B cell (primary cell): ENCODE results near the gene PARK7. TPM values are rescaled to one million over a fixed set of nuclear protein-coding genes. Genes with fewer than 3 reads are reported as not detected.

Experiments used
- ATAC-seq: fragments of 200-7000 bp; cut with Tn5 transposase; one replicate; pipeline ENCODE4 v1.10.0; 2021; ENCODE audit warnings: low read depth, mild to moderate bottlenecking, moderate number of reproducible peaks, moderate library complexity
- CTCF ChIA-PET: fragments of 350-600 bp; sonication (Branson Sonifier 250); formaldehyde crosslinking; loops from one replicate; lab custom pipeline; 2021; ENCODE audit warnings: antibody characterized with exemption, inconsistent platforms; lab: Charles Lee
- POLR2A ChIA-PET: fragments of 350-600 bp; sonication (Branson Sonifier 250); formaldehyde crosslinking; loops from one replicate; lab custom pipeline; 2021; ENCODE audit warnings: antibody characterized with exemption; lab: Charles Lee
- DNase-seq: peaks from one replicate; pipeline ENCODE4 v3.0.0; 2013
- H2AFZ ChIP-seq: 2 replicates; pipeline ENCODE4 v1.6.1; 2012; ENCODE audit warnings: mild to moderate bottlenecking, low read depth, low read length; ENCODE audit not compliant: insufficient read depth, poor library complexity, severe bottlenecking
- H3K27ac ChIP-seq, 2 donors: 1 replicate in 1 of 2; 2 replicates in 1 of 2; pipeline ENCODE4 v1.5.1; 2012 to 2013; ENCODE audit warnings: low read length in 2 of 2, mild to moderate bottlenecking in 2 of 2, moderate library complexity in 1 of 2
- H3K27me3 ChIP-seq, 4 experiments: fragments of 200-600 bp in 1 of 4; sonication (generic) in 1 of 4; replicated peaks in 1 of 4; 1 replicate in 2 of 4; 2 replicates in 2 of 4; pipeline versions ENCODE4 v1.6.1 to v1.7.0; 2013 to 2016; ENCODE audit warnings: low read length in 3 of 4, mild to moderate bottlenecking in 2 of 4, mixed read lengths in 1 of 4, moderate library complexity in 1 of 4; ENCODE audit not compliant: insufficient read depth in 4 of 4, control insufficient read depth in 3 of 4; ENCODE audit errors: control extremely low read depth in 1 of 4
- H3K36me3 ChIP-seq, 2 experiments: replicated peaks in 1 of 2; 1 replicate in 1 of 2; 2 replicates in 1 of 2; pipeline versions ENCODE4 v1.6.1 to v1.7.1; 2013; ENCODE audit warnings: low read length in 1 of 2; ENCODE audit not compliant: insufficient read depth in 2 of 2, control insufficient read depth in 1 of 2; ENCODE audit errors: control extremely low read depth in 1 of 2, extremely low read depth in 1 of 2
- H3K4me1 ChIP-seq, 2 donors: fragments of 200-600 bp in 1 of 2; sonication (generic) in 1 of 2; 1 replicate in 1 of 2; 2 replicates in 1 of 2; pipeline versions ENCODE4 v1.5.1 to v1.6.1; 2013 to 2017; ENCODE audit warnings: low read length in 2 of 2; ENCODE audit not compliant: control insufficient read depth in 2 of 2, insufficient read depth in 2 of 2
- H3K4me2 ChIP-seq: replicated peaks from 2 replicates; pipeline ENCODE3; 2012; ENCODE audit warnings: mild to moderate bottlenecking, low read depth, low read length; ENCODE audit not compliant: poor library complexity, severe bottlenecking
- H3K4me3 ChIP-seq, 5 experiments: fragments of 200-600 bp in 1 of 5; sonication (generic) in 1 of 5; 1 replicate in 3 of 5; 2 replicates in 2 of 5; pipeline versions ENCODE4 v1.5.1 to v1.7.0; 2011 to 2016; ENCODE audit warnings: low read length in 4 of 5, mild to moderate bottlenecking in 4 of 5, low read depth in 2 of 5, control low read depth in 1 of 5, moderate library complexity in 1 of 5; ENCODE audit not compliant: insufficient read depth in 1 of 5; ENCODE audit errors: control extremely low read depth in 1 of 5, extremely low read depth in 1 of 5
- H3K79me2 ChIP-seq: fragments of 200-600 bp; sonication (generic); one replicate; pipeline ENCODE4 v1.6.0; 2016; ENCODE audit warnings: low read length; ENCODE audit not compliant: control insufficient read depth, insufficient read depth
- H3K9ac ChIP-seq: fragments of 200-600 bp; sonication (generic); 2 replicates; pipeline ENCODE4 v1.6.1; 2017; ENCODE audit warnings: mild to moderate bottlenecking, low read length, moderate library complexity
- H3K9me3 ChIP-seq, 3 donors: one replicate each; pipeline versions ENCODE4 v1.6.1 to v1.7.1; 2013; ENCODE audit warnings: low read length in 2 of 3; ENCODE audit not compliant: control insufficient read depth in 2 of 3, insufficient read depth in 1 of 3; ENCODE audit errors: control extremely low read depth in 1 of 3
- H4K20me1 ChIP-seq: 2 replicates; pipeline ENCODE4 v1.6.0; 2012; ENCODE audit warnings: mild to moderate bottlenecking, low read length; ENCODE audit not compliant: insufficient read depth, control insufficient read depth, poor library complexity, severe bottlenecking
- H3K27ac Mint-ChIP-seq: one replicate; pipeline ENCODE4 v1.8.0; 2021; ENCODE audit warnings: mixed read lengths
- H3K27me3 Mint-ChIP-seq: one replicate; pipeline ENCODE4 v1.8.0; 2021; ENCODE audit warnings: mixed read lengths
- H3K4me1 Mint-ChIP-seq: one replicate; pipeline ENCODE4 v1.8.0; 2021; ENCODE audit warnings: mixed read lengths
- H3K4me3 Mint-ChIP-seq: one replicate; pipeline ENCODE4 v1.8.0; 2021; ENCODE audit warnings: mixed read lengths
- H3K9me3 Mint-ChIP-seq: one replicate; pipeline ENCODE4 v1.8.0; 2022; ENCODE audit warnings: mixed read lengths; ENCODE audit not compliant: insufficient read depth
- EZH2 ChIP-seq: IDR thresholded peaks from 2 replicates; pipeline ENCODE4 v1.6.1; 2012; ENCODE audit warnings: borderline replicate concordance, low read depth, mild to moderate bottlenecking, moderate library complexity, low read length; ENCODE audit not compliant: insufficient read depth, poor library complexity, severe bottlenecking
- WGBS: methylation state at CpG from one replicate; pipeline ENCODE4 v1.1.5; 2013; ENCODE audit warnings: missing lambda C conversion rate; ENCODE audit not compliant: insufficient coverage; 5-methylcytosine and 5-hydroxymethylcytosine counted together
- intact Hi-C: fragments of 100-400 bp; cut with micrococcal nuclease; formaldehyde crosslinking; loops from one replicate; pipeline ENCODE4 v1.10.0; 2022
- polyA plus RNA-seq: library from polyadenylated mRNA; depleted of rRNA; stranded (reverse); fragments of >200 nt; gene quantifications from 2 replicates; pipeline ENCODE4 v1.2.3, GENCODE V29; 2012
- total RNA-seq, 2 donors: library from RNA; stranded (reverse); fragments of 120-200 nt in 1 of 2; gene quantifications; 1 replicate in 1 of 2; 2 replicates in 1 of 2; pipeline versions ENCODE4 v1.2.3 to v1.2.4, GENCODE V29; 2013 to 2022
- TF ChIP-seq, protein P1 (sequence below): fragments of 200-600 bp; IDR thresholded peaks from one replicate; pipeline ENCODE4 v1.8.0; 2022; ENCODE audit warnings: antibody characterized with exemption, mild to moderate bottlenecking

The PARK7 gene
- total and polyA plus RNA-seq, 2 donors (not counting 1 experiment from before 2014, with no cell fraction given): 63.9 to 118 TPM

DNA sequence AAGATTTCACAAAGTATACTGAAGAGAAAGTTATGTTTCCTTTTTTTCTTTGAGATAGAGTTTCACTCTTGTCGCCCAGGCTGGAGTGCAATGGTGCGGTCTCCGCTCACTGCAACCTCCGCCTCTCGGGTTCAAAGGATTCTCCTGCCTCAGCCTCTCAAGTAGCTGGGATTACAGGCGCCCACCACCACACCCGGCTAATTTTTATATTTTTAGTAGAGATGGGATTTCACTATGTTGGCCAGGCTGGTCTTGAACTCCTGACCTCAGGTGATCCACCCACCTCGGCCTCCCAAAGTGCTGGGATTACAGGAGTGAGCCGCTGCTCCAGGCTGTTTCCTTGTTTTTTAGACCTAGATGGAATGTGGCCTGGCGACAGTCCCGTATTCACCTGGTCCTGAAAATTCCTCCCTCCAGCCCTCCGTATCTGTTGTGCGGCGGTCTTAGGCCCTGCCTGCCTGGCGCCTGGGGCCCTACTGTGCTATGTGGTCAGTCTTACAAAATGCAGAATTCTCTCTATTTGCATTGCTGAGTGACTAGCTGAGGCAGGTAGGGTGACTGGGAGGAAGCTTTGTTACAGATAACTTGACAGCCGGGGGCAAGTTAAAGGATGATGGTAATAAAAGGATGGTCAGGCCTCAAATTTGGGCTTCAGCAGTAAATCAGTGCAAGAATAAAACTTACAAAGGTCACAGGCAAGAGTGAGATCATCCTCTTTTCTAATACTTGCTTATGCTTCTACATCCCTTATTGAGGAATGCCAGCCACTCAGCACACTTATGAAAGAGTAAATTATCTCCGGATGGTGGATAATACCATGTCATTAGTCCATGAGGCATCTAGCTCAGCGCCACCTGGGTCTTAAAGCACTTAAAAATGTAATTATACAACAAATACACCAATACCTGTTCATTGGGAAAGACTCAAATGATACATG lies 30.3 kb downstream of the PARK7 start:
- Histone ChIP-seq H3K4me3 (no peak overlapping the region), H3K4me2 (no peak overlapping the region), H3K9ac (no peak overlapping the region), H4K20me1 (no peaks in the 10 kb centered on the region), H3K4me1 (peaks cover 0 to 10% of the 10 kb centered on the region in 2 donors), H3K27me3 (no peaks in the 10 kb centered on the region), H3K79me2 (no peaks in the 10 kb centered on the region), H3K36me3 (peaks cover 0 to 3% of the 10 kb centered on the region in 2 experiments), H2AFZ (no peak overlapping the region), H3K9me3 (peaks cover 0 to 3% (median 0%) of the 10 kb centered on the region in 3 donors), H3K27ac (no peak overlapping the region)
- WGBS: 98% methylated on average over 8 of the region's 18 CpGs
- Mint-ChIP-seq H3K4me1 (peaks cover 11% of the 10 kb centered on the region), H3K27ac (no peak overlapping the region), H3K9me3 (no peaks in the 10 kb centered on the region), H3K4me3 (no peak overlapping the region), H3K27me3 (no peaks in the 10 kb centered on the region)
- ATAC-seq (no peak), DNase-seq (no peak)
- ChIA-PET CTCF (interaction anchor here (1.2 kb wide), 1 partner anchor 9 kb away, joined by 3 read pairs; no protein-coding TSS in a partner anchor), POLR2A (no interaction called here)
- TF ChIP-seq, protein P1, sequence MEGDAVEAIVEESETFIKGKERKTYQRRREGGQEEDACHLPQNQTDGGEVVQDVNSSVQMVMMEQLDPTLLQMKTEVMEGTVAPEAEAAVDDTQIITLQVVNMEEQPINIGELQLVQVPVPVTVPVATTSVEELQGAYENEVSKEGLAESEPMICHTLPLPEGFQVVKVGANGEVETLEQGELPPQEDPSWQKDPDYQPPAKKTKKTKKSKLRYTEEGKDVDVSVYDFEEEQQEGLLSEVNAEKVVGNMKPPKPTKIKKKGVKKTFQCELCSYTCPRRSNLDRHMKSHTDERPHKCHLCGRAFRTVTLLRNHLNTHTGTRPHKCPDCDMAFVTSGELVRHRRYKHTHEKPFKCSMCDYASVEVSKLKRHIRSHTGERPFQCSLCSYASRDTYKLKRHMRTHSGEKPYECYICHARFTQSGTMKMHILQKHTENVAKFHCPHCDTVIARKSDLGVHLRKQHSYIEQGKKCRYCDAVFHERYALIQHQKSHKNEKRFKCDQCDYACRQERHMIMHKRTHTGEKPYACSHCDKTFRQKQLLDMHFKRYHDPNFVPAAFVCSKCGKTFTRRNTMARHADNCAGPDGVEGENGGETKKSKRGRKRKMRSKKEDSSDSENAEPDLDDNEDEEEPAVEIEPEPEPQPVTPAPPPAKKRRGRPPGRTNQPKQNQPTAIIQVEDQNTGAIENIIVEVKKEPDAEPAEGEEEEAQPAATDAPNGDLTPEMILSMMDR: no peak
- no peak for TF ChIP-seq EZH2
- intact Hi-C loops: no loop called here

DNA sequence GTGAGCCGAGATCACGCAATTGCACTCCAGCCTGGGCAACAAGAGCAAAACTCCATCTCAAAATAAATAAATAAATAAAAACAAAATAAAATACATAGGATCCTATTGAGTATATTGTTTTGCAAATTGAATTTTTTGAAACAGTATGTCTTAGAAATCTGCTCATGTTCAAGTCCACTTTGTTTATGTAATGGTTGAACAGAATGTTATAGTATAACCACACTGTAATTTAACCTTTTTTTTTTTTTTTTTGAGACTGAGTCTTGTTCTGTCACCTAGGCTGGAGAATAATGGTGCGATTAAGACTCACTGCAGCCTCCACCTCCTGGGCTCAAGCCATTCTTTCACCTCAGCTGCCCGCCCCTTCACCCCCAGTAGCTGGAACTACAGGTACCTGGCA lies 31.4 kb downstream of the PARK7 start:
- intact Hi-C loops: no loop called here
- peaks cover 0 to 10% of the 10 kb centered on the region in 2 donors for H3K4me1 ChIP-seq
- H2AFZ ChIP-seq: no peak overlapping the region
- no peak overlapping the region for H3K4me2 ChIP-seq
- peaks cover 11% of the 10 kb centered on the region for H3K4me1 Mint-ChIP-seq
- ATAC-seq: no peak
- no peak overlapping the region for H3K4me3 ChIP-seq
- no peak for DNase-seq
- TF ChIP-seq, protein P1: no peak
- no peak for TF ChIP-seq EZH2
- 100% methylated on average over 1 of the region's 4 CpGs for WGBS
- no peaks in the 10 kb centered on the region for H4K20me1 ChIP-seq
- H3K79me2 ChIP-seq: no peaks in the 10 kb centered on the region
- H3K27me3 ChIP-seq: no peaks in the 10 kb centered on the region
- no peak overlapping the region for H3K27ac ChIP-seq
- no peak overlapping the region for H3K4me3 Mint-ChIP-seq
- H3K9me3 Mint-ChIP-seq: no peaks in the 10 kb centered on the region
- ChIA-PET CTCF (no interaction called here), POLR2A (no interaction called here)
- no peak overlapping the region for H3K9ac ChIP-seq
- H3K9me3 ChIP-seq: peaks cover 0 to 3% (median 0%) of the 10 kb centered on the region in 3 donors
- no peaks in the 10 kb centered on the region for H3K27me3 Mint-ChIP-seq
- no peak overlapping the region for H3K27ac Mint-ChIP-seq
- H3K36me3 ChIP-seq: peaks cover 0 to under 1% of the 10 kb centered on the region in 2 experiments
